ENCODE measurements around the gene BMP6.

The BMP6 gene

DNA sequence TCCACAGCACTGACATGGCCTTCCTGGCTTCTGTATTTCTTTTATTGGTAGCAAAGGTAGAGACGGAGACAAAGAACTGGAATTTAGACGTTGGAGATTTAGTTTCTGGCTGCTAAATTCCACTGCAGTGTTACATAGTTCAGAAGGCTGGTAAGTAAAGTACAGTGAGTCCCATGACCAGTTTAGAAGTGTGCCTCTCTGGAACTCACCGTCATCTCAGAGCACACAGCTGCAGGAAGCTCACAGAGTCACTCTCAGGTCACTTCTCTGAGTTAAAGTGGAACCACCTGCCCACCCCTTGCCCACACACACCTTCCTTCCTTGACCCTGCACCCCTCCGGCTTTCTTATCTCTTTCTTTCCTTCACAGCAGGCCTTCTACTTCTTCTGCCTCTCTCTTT is 19.6 kb upstream of the BMP6 start:
- no peak for TF ChIP-seq FOXP2 (optimal IDR thresholded peaks at IDR 0.05; ENCODE audit: borderline replicate concordance, extremely low read depth, extremely low read length, insufficient read depth)
- no peak for TF ChIP-seq SIN3A (IDR thresholded peaks at IDR 0.05; ENCODE audit: borderline replicate concordance, insufficient read depth, low read length)
- TF ChIP-seq TAF1 (IDR thresholded peaks at IDR 0.05; ENCODE audit: borderline replicate concordance, insufficient read depth, low read length), result no peak
- TF ChIP-seq POLR2AphosphoS5 (IDR thresholded peaks at IDR 0.05; ENCODE audit: low read depth, low read length), result no peak
- TF ChIP-seq, protein P1, sequence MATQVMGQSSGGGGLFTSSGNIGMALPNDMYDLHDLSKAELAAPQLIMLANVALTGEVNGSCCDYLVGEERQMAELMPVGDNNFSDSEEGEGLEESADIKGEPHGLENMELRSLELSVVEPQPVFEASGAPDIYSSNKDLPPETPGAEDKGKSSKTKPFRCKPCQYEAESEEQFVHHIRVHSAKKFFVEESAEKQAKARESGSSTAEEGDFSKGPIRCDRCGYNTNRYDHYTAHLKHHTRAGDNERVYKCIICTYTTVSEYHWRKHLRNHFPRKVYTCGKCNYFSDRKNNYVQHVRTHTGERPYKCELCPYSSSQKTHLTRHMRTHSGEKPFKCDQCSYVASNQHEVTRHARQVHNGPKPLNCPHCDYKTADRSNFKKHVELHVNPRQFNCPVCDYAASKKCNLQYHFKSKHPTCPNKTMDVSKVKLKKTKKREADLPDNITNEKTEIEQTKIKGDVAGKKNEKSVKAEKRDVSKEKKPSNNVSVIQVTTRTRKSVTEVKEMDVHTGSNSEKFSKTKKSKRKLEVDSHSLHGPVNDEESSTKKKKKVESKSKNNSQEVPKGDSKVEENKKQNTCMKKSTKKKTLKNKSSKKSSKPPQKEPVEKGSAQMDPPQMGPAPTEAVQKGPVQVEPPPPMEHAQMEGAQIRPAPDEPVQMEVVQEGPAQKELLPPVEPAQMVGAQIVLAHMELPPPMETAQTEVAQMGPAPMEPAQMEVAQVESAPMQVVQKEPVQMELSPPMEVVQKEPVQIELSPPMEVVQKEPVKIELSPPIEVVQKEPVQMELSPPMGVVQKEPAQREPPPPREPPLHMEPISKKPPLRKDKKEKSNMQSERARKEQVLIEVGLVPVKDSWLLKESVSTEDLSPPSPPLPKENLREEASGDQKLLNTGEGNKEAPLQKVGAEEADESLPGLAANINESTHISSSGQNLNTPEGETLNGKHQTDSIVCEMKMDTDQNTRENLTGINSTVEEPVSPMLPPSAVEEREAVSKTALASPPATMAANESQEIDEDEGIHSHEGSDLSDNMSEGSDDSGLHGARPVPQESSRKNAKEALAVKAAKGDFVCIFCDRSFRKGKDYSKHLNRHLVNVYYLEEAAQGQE (IDR thresholded peaks at IDR 0.05; ENCODE audit: insufficient read depth in 1 of 2, low read depth in 2 of 2, low read length in 2 of 2), result no peak

DNA sequence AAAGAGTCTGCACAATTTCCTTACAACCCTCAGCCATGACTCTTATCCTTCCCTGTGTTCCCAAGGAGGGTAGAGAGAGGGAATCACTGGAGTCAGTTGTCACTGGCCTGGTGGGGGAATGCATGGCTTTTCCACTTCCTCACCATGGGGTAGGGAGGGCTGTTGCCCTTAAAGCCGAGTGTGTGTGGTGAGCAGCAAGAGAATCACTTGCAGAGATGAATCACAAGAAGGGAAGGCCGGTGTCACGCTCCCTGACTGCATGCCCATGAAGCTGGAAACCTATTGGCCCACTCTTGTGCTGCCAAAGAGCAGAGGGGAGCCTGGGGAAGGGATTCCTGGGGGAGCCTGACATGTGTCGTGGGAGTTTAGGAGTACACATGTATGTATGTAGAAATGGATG is 18.1 kb upstream of the BMP6 start:
- TF ChIP-seq FOXP2 (optimal IDR thresholded peaks at IDR 0.05; ENCODE audit: borderline replicate concordance, extremely low read depth, extremely low read length, insufficient read depth) (no peak), SIN3A (IDR thresholded peaks at IDR 0.05; ENCODE audit: borderline replicate concordance, insufficient read depth, low read length) (no peak), TAF1 (IDR thresholded peaks at IDR 0.05; ENCODE audit: borderline replicate concordance, insufficient read depth, low read length) (no peak), POLR2AphosphoS5 (IDR thresholded peaks at IDR 0.05; ENCODE audit: low read depth, low read length) (no peak)
- TF ChIP-seq, protein P1 (IDR thresholded peaks at IDR 0.05; ENCODE audit: insufficient read depth in 1 of 2, low read depth in 2 of 2, low read length in 2 of 2), result no peak

DNA sequence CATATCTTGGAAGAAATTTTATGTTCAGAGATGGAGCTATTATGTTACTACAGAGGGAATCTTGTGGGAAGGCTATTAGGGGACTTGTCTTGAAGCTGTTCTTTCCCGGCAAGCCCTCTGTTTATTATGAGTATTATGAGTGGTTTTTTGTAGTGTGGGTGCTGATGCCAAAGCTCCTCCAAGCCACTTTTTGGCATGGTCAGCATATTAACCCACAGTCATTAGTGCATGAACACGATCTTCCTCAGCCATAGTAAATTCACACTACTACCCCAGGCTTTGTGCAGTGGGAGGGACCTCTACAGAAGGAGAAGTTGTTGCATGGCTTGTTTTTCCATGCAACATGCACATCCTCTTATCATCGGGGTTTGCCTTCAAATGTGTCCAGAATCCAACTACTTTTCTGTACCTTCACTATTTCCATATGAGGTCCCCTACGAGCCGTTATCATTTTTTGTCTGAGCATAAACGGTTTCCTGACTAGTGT is 6.5 kb upstream of the BMP6 start:
- TF ChIP-seq, protein P1 (IDR thresholded peaks at IDR 0.05; ENCODE audit: insufficient read depth in 1 of 2, low read depth in 2 of 2, low read length in 2 of 2), result no peak
- no peak for TF ChIP-seq SIN3A (IDR thresholded peaks at IDR 0.05; ENCODE audit: borderline replicate concordance, insufficient read depth, low read length)

DNA sequence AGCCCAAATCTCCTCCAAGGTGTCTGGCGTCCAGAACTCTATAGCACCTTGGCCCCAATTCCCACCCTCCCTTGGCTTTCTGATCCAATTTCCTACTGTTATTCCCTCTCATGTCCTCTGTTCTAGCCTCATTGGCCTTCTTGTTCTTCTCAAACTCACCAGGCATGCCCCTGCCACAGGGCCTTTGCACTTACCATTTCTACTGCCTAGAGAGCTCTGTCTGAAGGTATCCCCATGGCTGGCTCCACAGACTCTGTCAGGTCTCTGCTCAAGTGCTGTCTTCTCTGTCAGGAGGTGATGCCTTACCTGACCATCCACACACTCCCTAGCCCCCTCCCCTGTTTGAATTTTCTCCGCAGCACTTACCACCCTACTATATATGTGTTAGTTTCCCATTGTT is 5.6 kb upstream of the BMP6 start:
- no peak for TF ChIP-seq FOXP2 (optimal IDR thresholded peaks at IDR 0.05; ENCODE audit: borderline replicate concordance, extremely low read depth, extremely low read length, insufficient read depth)
- TF ChIP-seq, protein P1 (IDR thresholded peaks at IDR 0.05; ENCODE audit: insufficient read depth in 1 of 2, low read depth in 2 of 2, low read length in 2 of 2), result no peak
- TF ChIP-seq POLR2AphosphoS5 (IDR thresholded peaks at IDR 0.05; ENCODE audit: low read depth, low read length), result no peak
- TF ChIP-seq SIN3A (IDR thresholded peaks at IDR 0.05; ENCODE audit: borderline replicate concordance, insufficient read depth, low read length), result no peak
- no peak for TF ChIP-seq TAF1 (IDR thresholded peaks at IDR 0.05; ENCODE audit: borderline replicate concordance, insufficient read depth, low read length)

DNA sequence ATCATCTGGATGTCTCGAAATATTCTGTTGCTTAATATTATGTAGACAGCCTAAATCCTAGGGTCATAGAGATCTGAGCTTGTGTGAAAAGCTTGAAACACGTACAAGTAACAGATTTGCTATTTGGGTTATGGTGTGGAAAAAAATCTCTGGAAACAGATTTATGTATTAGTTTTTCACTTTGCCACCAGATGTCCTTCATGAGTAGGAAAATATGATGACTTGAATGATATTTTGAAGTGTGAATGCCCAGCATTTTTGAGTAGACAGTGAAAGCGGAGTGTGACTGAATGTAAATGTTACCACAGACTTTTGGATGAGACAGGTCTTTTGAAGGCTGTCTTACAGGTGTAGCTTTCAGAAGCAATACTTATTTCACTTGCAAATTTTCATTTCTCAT is 4.2 kb upstream of the BMP6 start:
- TF ChIP-seq FOXP2 (optimal IDR thresholded peaks at IDR 0.05; ENCODE audit: borderline replicate concordance, extremely low read depth, extremely low read length, insufficient read depth) (no peak), SIN3A (IDR thresholded peaks at IDR 0.05; ENCODE audit: borderline replicate concordance, insufficient read depth, low read length) (no peak), TAF1 (IDR thresholded peaks at IDR 0.05; ENCODE audit: borderline replicate concordance, insufficient read depth, low read length) (no peak), POLR2AphosphoS5 (IDR thresholded peaks at IDR 0.05; ENCODE audit: low read depth, low read length) (no peak)
- TF ChIP-seq, protein P1 (IDR thresholded peaks at IDR 0.05; ENCODE audit: insufficient read depth in 1 of 2, low read depth in 2 of 2, low read length in 2 of 2), result no peak
